GM12891 (cell line): ENCODE data around the gene TNN.

Experiments
- DNase-seq: peaks from one replicate; pipeline ENCODE4 v3.0.0; 2011; ENCODE audit warnings: low spot score; ENCODE audit not compliant: insufficient read length
- FAIRE-seq: peaks from 2 replicates; lab custom pipeline; 2011; peaks lifted over from hg19 to GRCh38; lab: Jason Lieb, UNC
- PAX5 ChIP-seq: IDR thresholded peaks from 2 replicates; pipeline ENCODE4 v1.6.1; 2011; ENCODE audit warnings: low read length, moderate library complexity, mild to moderate bottlenecking; ENCODE audit not compliant: insufficient read depth, severe bottlenecking
- POLR2A ChIP-seq: IDR thresholded peaks from 2 replicates; pipeline ENCODE4 v1.6.1; 2011; ENCODE audit warnings: low read depth, low read length, control low read depth
- POLR2AphosphoS5 ChIP-seq: IDR thresholded peaks from 2 replicates; pipeline ENCODE4 v1.6.1; 2011; ENCODE audit warnings: low read depth, low read length, control low read depth
- POU2F2 ChIP-seq: IDR thresholded peaks from 2 replicates; pipeline ENCODE4 v1.6.1; 2011; ENCODE audit warnings: low read depth, mild to moderate bottlenecking, control low read depth, low read length, moderate library complexity
- SPI1 ChIP-seq: IDR thresholded peaks from 2 replicates; pipeline ENCODE4 v1.6.1; 2011; ENCODE audit warnings: low read depth, low read length, control low read depth
- TAF1 ChIP-seq: IDR thresholded peaks from 2 replicates; pipeline ENCODE4 v1.6.1; 2011; ENCODE audit warnings: low read depth, low read length, control low read depth

The TNN gene

DNA sequence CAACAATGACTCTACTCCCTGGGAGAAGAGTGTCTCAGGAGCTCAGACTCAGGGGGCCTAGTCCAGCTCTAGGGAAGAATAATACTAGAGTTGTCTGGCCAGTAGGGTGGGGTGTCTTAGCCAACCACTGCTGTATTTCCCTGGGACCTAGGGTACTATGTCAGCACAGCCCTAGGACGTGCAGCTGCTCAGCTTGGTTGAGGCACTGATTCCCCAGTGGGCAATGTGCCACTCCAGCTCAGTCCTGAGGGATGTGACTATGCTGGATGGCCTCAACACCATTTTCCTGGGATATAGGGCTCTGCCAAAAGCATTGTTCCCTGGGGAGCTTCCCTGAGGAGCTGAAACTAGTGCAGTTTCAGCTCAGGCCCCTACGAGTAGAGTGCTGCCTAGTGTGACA, 47.4 kb downstream of the TNN start:
- TF ChIP-seq POU2F2: no peak
- TF ChIP-seq POLR2A: no peak
- TF ChIP-seq PAX5: no peak
- no peak for TF ChIP-seq TAF1
- no peak for TF ChIP-seq SPI1
- no peak for FAIRE-seq
- no peak for DNase-seq

DNA sequence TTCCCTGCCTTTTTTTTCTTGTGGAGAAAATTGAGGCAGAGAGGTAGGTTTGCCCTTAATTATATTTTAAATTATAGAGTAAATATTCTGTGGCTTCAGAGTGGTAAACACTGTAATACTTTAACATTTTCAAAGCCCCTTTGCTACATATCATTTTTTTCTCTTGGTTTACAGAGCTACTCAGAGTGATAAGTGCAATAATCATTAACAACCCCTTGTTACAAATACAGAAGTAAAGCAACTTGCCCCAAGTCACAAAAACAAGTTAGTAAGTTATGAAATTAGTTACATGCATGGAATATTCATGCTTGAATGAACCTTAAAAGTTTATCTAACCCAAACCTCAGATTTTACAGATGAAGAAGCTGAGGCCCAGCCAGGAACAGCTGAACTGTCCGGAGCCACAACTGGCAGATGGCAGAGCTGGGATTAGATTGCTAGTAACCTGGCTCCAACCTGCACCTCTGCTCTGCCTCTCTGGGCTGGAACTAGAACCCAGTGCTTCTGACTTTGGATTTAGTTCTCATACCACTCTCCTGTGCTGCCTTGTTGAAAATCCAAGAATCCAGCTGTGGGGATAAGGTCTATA, 48.7 kb downstream of the TNN start:
- FAIRE-seq (no peak), DNase-seq (no peak)
- TF ChIP-seq PAX5 (no peak), TAF1 (no peak), SPI1 (no peak), POU2F2 (no peak), POLR2AphosphoS5 (no peak), POLR2A (no peak)

DNA sequence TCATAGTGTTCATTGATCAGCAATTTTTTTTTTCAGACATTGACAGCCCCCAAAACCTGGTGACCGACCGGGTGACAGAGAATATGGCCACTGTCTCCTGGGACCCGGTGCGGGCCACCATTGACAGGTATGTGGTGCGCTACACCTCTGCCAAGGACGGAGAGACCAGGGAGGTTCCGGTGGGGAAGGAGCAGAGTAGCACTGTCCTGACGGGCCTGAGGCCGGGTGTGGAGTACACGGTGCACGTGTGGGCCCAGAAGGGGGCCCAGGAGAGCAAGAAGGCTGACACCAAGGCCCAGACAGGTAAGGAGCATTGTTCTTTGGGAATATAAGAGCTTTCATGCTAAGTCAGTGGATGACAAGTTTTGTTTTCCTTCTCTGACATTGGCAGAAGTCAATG, 49.3 kb downstream of the TNN start:
- no peak for DNase-seq
- TF ChIP-seq POLR2AphosphoS5: no peak
- FAIRE-seq: no peak

DNA sequence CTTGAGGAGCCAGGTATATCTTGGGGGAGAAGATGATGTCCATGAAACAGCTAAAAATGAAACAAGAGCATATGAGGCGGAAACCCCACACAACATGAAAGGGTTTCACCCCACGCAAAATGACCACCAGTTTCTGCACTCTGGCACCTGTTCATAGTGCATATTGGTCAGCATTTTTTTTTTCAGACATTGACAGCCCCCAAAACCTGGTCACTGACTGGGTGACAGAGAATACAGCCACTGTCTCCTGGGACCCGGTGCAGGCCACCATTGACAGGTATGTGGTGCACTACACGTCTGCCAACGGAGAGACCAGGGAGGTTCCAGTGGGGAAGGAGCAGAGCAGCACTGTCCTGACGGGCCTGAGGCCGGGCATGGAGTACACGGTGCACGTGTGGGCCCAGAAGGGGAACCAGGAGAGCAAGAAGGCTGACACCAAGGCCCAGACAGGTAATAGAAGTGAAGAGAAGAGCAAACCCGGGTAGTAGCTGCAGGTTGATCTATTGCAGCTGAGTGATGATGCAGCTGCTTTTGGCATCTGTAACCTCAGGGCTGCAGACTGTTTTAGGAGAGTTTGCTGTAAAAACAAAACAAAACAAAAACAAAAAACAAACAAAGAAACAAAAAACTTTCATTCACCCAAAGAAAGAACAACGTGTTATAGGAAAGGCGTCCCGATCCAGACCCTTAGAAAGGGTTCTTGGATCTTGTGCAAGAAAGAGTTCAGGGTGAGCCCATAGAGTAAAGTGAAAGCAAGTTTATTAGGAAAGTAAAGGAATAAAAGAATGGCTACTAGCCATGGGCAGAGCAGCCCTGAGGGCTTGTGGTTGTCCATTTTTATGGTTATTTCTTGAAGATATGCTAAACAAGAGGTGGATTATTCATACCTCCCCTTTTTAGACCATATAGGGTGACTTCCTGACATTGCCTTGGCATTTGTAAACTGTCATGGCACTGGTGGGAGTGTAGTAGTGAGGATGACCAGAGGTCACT, 51.0 kb downstream of the TNN start:
- DNase-seq: no peak
- FAIRE-seq: no peak
- no peak for TF ChIP-seq SPI1
- TF ChIP-seq POLR2A: no peak
- TF ChIP-seq POU2F2: no peak
- no peak for TF ChIP-seq TAF1
- no peak for TF ChIP-seq POLR2AphosphoS5
- TF ChIP-seq PAX5: no peak

DNA sequence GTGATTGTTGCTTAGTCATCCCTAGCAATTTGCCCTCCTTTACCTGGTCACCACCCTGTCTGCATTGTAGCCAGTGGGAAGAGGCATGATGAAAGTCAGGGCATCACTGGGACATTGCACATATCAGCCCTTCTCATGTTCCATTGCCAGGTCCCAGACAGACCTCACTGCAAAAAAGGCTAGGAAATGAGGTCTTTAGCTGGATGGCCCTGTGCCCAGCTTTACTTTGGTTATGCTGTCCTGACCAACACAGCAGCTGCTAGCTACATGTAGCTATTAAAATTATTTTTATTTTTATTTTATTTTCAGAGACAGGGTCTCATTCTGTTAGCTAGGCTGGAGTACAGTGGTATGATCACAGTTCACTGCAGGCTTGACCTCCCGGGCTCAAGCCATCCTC, 52.9 kb downstream of the TNN start:
- FAIRE-seq (no peak), DNase-seq (no peak)
- TF ChIP-seq POU2F2 (no peak), SPI1 (no peak), PAX5 (no peak), POLR2A (no peak), POLR2AphosphoS5 (no peak), TAF1 (no peak)

DNA sequence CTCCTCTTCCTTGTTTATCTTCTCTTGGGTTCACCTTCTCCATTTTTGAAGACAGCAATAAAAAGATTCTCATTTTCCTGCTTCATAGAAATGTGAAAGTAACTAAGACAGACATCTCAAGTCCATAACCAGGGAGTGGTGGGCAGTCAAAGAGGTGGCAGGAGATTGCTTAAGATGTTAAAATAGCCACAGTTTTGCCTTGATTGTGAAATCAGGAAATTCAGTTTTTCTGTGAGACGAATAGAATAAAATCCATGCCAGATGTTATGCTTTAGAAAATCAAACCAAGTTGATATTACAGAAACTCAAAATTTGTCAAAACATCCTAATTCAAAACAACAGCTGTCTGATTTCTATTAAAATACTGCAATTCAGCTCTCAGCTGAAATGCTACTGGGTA, 57.2 kb downstream of the TNN start:
- DNase-seq (no peak), FAIRE-seq (no peak)
- TF ChIP-seq POU2F2 (no peak), TAF1 (no peak), PAX5 (no peak), POLR2A (no peak), POLR2AphosphoS5 (no peak), SPI1 (no peak)

DNA sequence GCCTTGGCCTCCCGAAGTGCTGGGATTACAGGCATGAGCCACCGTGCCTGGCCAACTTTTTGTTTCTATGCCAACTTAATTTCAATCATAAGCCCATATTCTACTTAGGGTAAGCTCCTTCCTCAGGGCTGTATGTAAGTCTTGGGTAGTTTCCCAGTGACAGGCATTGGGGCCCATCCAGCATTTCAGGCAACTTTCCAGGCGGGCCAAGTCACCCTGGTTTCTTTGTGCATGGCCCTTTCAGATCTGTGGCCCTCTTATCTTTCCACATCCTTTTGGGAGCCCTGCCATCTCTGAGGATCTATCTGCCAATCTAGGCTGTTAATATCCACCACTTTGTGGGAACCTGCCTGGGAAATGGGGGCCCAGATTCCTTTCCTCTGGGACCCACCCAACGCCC, 58.7 kb downstream of the TNN start:
- no peak for DNase-seq
- TF ChIP-seq PAX5 (no peak), TAF1 (no peak)
- no peak for FAIRE-seq

DNA sequence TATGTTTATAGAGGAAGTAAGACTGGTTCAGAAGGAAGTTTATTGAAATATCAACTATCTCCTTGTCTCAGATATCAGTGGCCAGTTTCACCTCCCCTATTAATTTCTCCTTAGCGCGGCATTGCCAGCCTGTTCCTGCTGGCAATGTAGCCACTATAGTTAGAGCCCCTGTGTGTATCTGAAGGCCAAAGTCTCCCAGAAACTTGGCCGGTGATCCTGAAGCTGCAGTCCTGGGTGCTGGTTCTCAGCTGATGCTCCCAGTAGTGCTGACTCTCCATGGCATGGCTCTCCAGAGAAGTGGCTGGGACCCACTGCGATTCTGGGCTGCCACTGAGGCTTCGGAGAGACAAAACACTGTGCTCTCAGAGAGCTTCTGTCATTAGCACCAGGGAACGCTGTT, 59.9 kb downstream of the TNN start:
- no peak for TF ChIP-seq POLR2AphosphoS5
- TF ChIP-seq PAX5: no peak
- TF ChIP-seq SPI1: no peak
- TF ChIP-seq TAF1: no peak
- no peak for TF ChIP-seq POU2F2
- no peak for TF ChIP-seq POLR2A
- DNase-seq (no peak), FAIRE-seq (no peak)

DNA sequence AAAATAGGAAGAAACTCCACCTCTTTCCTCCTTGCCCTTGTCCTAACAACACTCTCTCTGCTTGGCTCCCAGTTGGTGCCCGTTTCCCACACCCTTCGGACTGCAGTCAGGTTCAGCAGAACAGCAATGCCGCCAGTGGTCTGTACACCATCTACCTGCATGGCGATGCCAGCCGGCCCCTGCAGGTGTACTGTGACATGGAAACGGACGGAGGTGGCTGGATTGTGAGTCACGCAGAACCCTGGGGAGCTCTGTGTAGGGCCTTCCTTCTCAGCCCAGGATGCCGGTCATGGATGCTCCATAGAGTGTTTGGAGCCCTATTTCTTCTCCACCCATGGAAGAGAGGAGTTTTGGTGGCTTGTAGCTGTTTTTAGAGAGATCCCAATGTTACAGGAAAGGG, 60.9 kb downstream of the TNN start:
- FAIRE-seq (no peak), DNase-seq (no peak)
- no peak for TF ChIP-seq POLR2A
- TF ChIP-seq POLR2AphosphoS5: no peak
- TF ChIP-seq SPI1: no peak
- TF ChIP-seq PAX5: no peak
- no peak for TF ChIP-seq TAF1
- TF ChIP-seq POU2F2: no peak

DNA sequence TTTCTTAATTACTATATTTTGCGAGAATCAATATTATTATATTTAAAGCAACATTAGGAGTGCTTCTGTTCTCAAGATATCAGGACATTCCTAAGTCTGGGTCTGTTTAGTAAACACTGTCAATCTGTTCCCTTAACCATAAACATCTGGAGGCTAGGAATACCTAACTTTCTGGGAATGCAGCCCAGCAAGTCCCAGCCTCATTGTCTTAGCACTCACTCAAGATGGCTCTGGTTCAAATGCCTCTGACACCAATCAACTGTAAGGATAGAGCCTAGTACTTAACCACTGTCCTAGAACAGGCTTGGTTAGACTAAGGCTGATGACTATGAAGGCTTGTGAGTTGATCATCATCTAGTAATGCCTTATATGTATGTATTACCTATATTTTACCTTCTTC, 61.5 kb downstream of the TNN start:
- DNase-seq (no peak), FAIRE-seq (no peak)
- TF ChIP-seq POU2F2 (no peak), POLR2AphosphoS5 (no peak), SPI1 (no peak), PAX5 (no peak), TAF1 (no peak), POLR2A (no peak)
